Urothelium cell line (cell line): Measurements from ENCODE around the gene ZFP69.
A peak's percentile ranks its signal among the peaks of the same experiment; 100 is the strongest.
"Not testable (repeated sequence)": the region's sequence is repeated elsewhere in the genome, so short reads cannot be mapped to it uniquely, and the experiment has no call there.

Experiments
- DNase-seq: peaks from one replicate; pipeline ENCODE4 v3.0.0; 2011; ENCODE audit warnings: low spot score, mixed read lengths
- FAIRE-seq: peaks from 2 replicates; lab custom pipeline; 2011; peaks lifted over from hg19 to GRCh38; lab: Jason Lieb, UNC

ZFP69 gene

DNA sequence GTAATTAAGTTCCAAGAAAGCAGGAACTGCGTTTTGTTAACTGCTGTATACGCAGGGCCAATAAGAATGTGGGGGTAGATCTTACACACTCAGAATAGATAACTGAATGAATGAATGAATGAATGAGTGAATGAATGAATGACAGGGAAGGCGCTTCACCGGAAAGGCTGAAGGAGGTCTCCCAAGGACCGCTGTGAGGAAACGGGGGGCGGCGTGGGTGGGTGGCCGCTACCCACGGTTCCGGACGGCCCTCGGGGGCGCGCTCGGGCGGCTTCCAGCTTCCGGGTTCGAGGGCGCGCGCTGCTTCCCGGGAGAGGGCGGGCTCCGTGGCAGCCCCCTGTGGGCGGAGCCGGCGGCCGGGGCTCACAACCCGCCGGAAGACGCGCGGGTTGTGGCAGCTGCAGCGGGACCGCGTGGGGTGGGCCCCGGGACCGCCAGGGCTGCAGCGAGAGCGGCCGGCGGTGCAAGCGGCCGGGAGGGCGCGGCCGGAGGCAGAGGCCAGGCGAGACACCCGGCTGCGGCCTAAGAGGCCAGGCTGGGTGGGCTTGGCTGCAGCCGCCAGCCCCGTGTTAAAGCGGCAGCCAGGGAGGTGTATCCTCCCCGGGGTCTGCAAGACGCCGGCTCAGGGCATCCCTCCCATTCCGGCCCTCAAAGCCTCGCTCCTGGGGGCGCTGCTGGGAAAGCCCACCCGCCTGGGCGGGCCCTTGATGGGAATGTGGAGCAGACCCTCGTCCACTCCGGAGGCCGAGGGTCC, at the start of gene ZFP69:
ZFP69 (plus strand) TSS at position 367 of the 754 bp plus-strand sequence. CDS start 2,072 bp downstream, outside the sequence.
- DNase-seq: peak; percentile 96
- FAIRE-seq: no peak

DNA sequence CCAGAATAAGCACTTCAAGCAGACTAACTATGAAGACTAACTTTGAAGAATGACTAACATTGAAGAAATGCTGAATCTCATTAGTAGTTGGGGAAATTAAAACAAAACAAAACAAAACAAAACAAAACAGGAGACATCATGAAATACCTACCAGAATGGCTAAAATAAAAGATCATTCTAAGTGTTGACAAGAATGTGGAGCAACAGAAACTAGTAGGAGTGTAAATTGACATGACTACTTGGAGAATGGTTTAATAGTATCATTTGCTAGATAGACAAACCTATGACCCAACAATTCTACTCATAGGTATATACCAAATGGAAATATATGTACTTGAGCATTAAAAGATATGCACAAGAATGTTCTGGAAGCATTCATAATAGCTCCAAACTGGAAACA, 45.7 kb upstream of the ZFP69 start:
- FAIRE-seq: no peak

DNA sequence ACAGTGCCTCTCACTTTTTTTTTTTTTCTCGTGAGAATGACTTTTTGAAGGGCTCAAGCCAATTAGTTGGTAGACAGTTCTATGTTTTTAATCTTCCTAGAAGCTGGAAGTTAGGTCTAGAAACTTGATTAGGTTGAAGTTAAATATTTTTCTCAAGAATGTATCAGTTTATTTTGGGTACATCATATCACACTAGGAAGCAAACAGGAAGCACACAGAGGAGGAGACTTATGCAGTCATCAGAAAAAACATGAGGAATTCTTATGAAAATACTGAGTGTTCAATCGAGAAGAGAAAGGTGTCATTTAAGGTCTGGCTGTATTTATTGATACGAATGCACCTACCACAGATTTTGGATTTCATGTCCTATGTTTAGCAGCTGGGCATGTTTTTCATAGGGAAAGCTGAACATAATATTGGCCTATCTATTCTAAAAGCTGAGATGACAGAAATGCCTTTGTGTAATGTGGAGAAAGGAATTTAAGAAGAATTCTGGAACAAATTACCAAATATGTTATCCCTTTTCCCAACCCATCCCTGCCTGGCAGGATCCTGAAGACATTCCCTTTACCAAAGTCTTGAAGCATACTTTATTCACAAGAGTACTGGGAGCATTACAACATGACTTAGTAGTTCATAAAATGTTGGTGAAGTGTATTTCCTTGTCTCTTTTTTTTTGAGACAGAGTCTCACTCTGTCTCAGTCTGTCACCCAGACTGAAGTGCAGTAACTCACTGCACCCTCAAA, 44.3 kb upstream of the ZFP69 start:
- FAIRE-seq (no peak), DNase-seq (no peak)

More for the DNA sequence above, 45.7 kb upstream of the ZFP69 start:
- DNase-seq: no peak

DNA sequence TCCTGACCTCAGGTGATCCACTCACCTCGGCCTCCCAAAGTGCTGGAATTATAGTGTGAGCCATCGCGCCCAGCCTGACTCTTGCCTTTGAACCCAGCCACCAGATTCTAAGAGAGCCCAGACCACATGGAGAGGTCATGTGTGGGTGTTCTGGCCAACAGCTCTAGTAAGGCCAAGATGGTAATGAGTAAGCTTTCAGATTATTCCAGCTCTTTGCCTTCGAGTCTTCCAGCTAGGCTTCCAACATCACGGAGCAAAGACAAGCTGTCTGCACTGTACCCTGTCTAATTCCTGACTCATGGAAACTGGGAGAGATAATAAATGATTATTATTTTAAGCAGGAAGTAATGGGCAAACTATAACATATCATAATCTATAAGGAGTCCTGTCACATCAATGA, 41.6 kb upstream of the ZFP69 start:
- DNase-seq (no peak), FAIRE-seq (no peak)

DNA sequence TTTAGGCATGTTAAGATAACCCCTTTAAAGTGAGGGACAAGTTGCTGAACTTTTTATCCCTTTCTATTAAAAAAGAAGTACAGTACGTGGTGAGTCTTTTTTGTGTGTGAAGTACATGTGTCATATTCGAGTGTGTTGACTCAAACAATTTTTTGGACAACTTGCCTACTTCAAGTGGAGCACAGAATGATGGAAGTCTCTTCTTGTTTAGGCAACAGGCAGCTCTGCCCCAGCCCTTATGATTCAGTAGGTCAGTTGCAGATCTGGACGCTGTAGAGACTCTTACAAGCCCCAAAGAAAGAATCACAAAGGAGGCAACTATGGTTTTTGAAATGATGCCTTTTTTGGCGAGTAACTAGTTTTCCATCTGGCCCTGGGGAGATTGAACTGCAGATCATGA, 41.2 kb upstream of the ZFP69 start:
- no peak for DNase-seq
- no peak for FAIRE-seq

DNA sequence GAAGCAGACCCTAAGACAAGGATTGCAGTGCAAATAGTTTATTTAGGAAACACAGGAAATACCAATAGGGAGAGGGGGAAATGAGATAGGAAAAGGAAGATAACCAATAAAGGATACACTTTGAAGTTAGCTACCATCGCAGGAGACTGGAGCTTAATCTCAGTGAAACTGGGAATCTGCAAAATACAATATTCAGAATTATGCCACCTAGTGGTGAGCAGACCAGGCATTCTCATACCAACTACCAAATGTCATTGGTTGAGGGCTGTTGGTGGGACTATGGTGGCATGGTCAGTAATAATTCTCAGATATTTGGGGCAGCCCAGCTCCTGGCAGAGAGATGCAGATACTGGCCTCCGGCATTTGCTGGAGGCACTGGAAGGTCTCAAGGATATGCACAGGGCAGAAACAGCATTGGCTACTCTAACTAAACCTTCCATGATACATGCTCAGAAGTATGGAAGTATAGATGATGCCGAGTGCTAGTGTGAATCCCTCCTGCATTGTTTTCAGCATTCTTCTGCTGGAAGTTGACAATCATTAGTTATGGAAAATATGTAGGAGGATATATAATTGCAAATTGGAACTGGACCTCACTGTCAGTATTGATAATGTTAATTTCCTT, 38.6 kb upstream of the ZFP69 start:
- DNase-seq (peak; percentile 50), FAIRE-seq (peak; percentile 53)

DNA sequence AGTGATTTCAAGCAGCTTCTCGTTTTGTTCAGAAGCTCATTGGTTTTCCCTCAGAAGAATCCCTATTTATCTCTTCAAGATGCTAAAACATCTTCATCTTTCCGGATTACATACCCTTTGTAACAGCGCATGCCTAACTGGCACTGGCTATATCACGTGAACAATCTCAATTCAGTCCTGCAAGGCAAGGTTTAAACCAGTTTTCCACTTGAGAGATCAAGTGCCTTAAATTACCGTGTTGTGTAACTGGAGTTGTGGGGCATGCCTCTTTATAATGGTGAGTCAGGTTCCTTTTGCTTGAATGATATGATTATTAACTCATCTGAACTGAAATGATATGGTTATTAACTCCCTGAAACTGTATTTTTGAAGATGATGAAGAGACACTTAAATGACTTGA, 37.8 kb upstream of the ZFP69 start:
- FAIRE-seq: no peak
- no peak for DNase-seq

DNA sequence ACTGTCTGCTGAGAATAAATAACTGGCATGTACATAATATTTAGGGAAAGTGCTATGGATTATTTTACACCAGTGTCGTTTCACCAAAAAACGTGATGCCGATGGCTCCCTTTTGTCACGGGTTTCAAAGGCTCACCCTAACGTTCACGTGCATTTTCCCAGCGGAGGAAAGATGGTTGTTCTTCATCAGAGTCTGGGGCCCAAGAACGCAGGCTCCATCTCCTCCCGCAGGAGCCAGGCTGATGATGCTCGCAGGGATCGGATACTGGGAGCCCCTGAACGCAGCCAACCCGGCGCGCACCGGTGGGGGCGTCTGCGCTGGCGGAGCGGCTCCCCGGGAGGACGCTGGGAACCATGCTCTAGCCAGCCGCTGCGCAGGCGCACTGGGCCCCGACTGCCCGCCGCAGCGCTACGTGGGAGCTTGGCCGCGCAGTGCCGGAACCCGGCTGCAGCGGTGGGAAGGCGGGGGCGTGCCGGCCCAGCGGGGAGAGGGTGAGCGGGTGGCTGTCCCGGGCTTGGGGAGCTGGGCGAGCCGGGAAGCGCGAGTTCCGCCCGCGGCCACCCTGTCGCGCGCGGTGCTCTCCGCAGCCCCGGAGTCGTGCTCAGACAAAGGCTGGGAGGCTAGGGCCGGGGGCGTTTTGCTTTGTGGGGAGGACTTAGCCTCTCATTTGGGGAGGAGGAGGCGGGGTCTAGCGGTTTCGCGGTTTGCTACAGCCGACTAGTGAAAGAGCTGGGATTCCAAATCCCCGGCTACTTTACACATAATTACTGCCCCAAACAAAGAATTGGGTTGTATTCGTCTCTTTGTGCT, 27.2 kb upstream of the ZFP69 start, which contains the start of gene ZFP69B:
ZFP69B (plus strand) TSS at position 793 of the 811 bp plus-strand sequence. CDS start 486 bp downstream, outside the sequence.
- FAIRE-seq: peak; percentile 88

DNA sequence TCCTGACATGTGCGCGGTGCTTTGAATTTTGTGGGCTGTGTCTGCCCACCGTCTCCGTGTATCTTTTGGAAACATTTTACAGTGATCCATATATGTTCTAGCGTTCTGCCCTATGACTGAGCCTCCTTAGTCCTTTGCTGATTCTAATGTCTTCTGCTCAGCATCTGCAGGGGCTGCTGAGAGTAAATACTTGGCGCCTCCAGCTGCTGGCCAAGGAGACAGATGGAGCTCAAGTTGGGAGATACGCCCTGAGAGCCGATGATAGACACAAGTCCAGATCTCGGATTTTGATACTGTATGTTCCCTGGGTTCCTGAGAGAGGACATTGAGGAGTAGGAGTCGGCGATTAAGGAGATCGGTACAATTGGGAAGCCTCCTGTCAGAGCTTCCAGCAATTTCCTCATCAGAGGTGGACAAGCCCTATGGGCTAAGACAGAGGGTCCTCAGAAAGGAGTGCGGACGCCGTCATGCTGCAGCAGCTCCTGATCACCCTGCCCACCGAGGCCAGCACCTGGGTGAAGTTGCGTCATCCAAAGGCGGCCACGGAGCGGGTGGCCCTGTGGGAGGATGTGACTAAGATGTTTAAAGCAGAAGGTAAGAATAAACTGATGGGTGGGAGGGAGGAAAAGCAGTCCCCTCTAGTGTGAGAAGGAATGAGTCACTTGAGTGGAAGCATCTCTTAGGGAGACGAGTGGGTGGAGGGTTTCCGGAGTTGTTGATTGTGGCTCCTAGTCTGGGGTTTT, 26.4 kb upstream of the ZFP69 start:
- FAIRE-seq (peak; percentile 32), DNase-seq (peak; percentile 75)

More for the DNA sequence above, 27.2 kb upstream of the ZFP69 start, which contains the start of gene ZFP69B:
- DNase-seq: peak; percentile 100

DNA sequence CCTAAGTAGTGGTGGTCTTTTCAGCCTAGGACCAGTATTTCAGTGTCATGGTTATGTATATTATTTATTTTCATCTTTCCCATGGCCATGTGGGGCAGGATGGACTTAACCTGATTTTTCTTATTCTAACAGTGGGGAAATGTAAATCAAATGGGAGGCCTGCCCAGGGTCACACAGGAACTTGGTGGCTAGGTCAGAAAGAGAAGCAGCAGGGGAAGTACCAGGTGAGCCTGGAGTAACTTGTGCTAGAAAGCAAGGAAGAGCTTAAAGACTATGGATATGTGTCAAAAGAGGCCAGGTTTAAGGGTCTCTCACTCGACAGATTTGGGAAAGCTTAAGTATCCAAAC, 25.9 kb upstream of the ZFP69 start:
- no peak for FAIRE-seq

DNA sequence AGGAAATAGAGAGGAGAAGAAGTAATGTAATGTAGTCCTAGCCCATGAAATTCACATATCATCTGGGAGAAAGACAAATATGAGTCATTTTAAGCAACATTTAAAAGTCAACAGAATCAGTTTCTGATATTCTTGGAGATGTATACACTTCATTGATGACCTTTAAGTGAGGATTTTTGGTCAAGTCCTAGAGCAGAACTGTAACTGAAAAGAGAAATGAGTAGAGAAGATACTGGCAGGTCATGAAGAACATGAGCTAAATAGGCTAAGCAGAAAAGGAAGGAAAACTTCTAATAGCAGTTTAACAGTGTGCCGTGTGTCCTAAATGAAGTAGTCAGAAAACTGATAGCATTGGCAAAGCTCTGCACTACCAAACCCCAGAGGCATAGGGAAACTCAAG, 22.2 kb upstream of the ZFP69 start:
- FAIRE-seq (no peak), DNase-seq (no peak)

More for the DNA sequence above, 25.9 kb upstream of the ZFP69 start:
- DNase-seq: no peak

DNA sequence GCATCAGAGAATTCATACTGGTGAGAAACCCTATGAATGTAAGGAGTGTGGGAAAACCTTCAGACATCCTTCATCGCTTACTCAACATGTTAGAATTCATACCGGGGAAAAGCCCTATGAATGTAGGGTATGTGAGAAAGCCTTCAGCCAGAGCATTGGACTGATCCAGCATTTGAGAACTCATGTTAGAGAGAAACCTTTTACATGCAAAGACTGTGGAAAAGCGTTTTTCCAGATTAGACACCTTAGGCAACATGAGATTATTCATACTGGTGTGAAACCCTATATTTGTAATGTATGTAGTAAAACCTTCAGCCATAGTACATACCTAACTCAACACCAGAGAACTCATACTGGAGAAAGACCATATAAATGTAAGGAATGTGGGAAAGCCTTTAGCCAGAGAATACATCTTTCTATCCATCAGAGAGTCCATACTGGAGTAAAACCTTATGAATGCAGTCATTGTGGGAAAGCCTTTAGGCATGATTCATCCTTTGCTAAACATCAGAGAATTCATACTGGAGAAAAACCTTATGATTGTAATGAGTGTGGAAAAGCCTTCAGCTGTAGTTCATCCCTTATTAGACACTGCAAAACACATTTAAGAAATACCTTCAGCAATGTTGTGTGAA, 14.0 kb upstream of the ZFP69 start:
- peak; percentile 30 for FAIRE-seq
- DNase-seq: no peak

DNA sequence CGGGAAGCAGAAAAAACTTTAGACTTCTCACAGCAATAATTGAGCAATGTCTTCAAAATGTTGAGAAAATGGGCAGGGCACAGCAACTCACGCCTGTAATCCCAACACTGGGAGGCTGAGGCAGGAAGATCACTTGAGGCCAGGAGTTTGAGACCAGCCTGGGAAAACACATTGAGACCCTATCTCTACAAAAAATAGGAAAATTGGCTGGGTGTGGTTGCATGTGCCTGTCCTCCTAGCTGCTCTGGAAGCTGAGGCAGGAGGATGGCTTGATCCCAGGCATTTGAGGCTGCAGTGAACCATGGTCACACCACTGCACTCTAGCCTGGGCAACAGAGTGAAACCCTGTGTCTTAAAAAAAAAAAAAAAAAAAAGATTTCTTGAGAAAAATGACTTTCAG, 7.8 kb upstream of the ZFP69 start:
- FAIRE-seq (no peak), DNase-seq (no peak)

DNA sequence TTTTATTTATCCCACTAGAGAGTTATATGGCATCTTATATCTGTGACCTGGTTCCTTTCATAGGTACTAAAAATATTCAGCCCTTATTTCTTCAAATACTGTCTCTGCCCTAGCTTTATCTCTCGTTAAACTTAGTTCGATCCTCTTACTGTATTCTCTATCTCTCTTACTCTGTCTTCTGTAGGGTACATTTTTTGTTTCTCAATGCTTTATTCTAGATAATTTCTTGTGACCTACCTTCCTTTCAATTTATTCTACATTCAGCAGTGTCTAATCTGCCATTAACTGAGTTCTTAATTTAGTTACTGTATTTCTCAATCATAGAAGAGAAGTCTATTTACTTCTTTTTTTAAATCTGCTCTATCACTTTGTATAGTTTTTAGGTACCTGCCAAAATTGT, 1.8 kb upstream of the ZFP69 start:
- DNase-seq: no peak
- no peak for FAIRE-seq

DNA sequence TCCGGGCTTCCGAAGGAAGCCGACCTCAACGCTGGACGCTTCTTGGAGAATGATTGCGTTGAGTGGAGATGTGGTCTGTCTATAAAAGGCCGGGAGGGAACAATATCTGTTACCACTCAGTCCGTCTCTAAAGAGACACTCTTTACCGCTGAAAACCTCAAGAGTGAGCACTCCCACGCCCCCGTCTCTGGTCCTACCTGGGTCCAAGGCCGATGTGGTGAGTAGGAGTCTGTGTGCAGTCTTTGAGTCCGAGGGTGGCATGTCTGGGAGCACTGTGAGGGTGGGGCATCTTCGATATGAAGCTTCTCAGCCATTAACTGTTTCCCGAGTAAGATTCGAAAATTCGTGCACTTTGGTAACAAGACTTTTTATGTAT, 576 bp downstream of the ZFP69 start:
- FAIRE-seq (no peak), DNase-seq (peak; percentile 49)

DNA sequence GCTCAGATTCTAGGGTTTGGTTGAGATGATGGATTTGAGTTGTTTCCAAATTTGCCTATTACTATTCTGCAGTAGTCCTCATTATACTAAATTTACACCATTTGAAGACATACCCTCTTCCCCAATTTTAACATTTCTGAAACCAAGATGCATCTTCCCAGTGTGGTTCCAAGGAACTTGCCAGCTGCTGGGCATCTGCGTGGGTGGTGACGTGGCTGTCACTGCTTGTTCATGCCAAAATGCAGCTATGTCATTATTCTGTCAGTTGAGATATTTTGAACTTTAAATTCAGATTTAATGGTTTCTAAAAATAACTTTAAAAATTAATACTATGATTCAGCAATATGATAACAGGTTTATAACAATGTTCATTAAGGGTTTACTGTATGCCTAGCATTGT, 1.2 kb downstream of the ZFP69 start:
- no peak for DNase-seq
- no peak for FAIRE-seq

DNA sequence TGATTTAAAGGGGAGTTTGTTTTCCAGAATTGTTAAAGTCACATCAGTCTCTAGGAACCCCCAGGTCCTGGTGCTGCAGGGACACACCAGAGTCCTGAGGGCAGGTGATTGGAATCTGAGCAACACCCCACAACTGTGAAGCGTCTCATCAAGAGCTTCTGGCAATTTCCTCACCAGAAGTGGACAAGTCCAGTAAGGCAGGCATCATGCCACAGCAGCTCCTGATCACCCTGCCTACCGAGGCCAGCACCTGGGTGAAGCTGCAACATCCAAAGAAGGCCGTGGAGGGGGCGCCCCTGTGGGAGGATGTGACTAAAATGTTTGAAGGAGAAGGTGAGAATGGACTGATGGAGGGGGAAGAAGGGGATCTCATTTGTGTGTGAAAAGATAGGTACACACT, 2.1 kb downstream of the ZFP69 start:
- FAIRE-seq (no peak), DNase-seq (no peak)

DNA sequence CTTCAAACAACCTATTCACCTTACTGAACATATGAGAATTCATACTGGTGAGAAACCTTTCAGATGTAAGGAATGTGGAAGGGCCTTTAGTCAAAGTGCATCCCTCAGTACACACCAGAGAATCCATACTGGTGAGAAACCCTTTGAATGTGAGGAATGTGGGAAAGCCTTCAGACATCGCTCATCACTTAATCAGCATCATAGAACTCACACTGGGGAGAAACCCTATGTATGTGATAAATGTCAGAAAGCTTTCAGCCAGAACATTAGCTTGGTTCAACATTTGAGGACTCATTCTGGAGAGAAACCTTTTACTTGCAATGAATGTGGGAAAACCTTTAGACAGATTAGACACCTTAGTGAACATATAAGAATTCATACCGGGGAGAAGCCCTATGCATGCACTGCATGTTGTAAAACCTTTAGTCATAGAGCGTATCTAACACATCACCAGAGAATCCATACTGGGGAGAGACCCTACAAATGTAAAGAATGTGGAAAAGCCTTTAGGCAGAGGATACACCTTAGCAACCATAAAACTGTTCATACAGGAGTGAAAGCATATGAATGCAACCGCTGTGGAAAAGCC, 18.3 kb downstream of the ZFP69 start:
- FAIRE-seq: peak; percentile 17
- DNase-seq: no peak

DNA sequence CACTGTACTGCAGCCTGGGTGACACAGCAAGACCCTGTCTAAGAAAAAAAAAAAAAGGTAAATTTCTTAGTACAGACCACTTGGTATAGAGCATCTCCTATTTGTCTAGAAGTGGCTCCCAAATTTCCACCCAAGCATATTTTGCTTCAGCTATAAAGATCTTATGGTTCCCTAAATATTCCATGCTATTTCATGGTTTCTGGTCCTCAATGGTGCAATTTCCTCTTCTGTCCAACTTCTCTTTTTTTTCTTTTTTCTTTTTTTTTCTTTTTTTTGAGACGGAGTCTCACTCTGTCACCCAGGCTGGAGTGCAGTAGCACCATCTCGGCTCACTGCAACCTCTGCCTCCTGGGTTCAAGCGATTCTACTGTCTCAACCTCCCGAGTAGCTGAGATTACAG, 25.6 kb downstream of the ZFP69 start:
- DNase-seq, FAIRE-seq: not testable (repeated sequence)
